A673 (cell line): ENCODE results near the gene PRUNE2. TPM values are rescaled to one million over a fixed set of nuclear protein-coding genes. Genes with fewer than 3 reads are reported as not detected.

Experiments
- BruUV-seq: library from RNA; stranded (reverse); fragments of 400-500 nt; replicated peaks from 2 replicates; lab custom pipeline; 2021; lab: Mats Ljungman, UMichigan
- CTCF ChIA-PET: fragments of 300-600 bp; sonication (Branson Sonifier 250); formaldehyde crosslinking; loops from one replicate; lab custom pipeline; 2022; ENCODE audit warnings: antibody characterized with exemption; lab: Charles Lee
- POLR2A ChIA-PET: fragments of 300-600 bp; sonication (Branson Sonifier 250); formaldehyde crosslinking; loops from one replicate; lab custom pipeline; 2022; ENCODE audit warnings: antibody characterized with exemption; ENCODE audit not compliant: low non-redundant PET; lab: Charles Lee
- DNase-seq: peaks from one replicate; pipeline ENCODE4 v3.0.0-alpha.2; 2015; ENCODE audit warnings: low spot score
- H3K27ac ChIP-seq: fragments of 200-600 bp; sonication (generic); 2 replicates; pipeline ENCODE4 v1.5.1; 2016; ENCODE audit warnings: mixed run types, low read depth, mild to moderate bottlenecking, mixed read lengths, antibody characterized with exemption, low read length; ENCODE audit not compliant: poor library complexity, severe bottlenecking
- H3K27me3 ChIP-seq: fragments of 200-600 bp; sonication (generic); replicated peaks from 2 replicates; pipeline ENCODE4 v1.6.1; 2017; ENCODE audit warnings: mixed run types, low read depth, mild to moderate bottlenecking, mixed read lengths, antibody characterized with exemption, low read length; ENCODE audit not compliant: insufficient read depth, poor library complexity
- H3K36me3 ChIP-seq: fragments of 200-600 bp; sonication (generic); 2 replicates; pipeline ENCODE4 v1.6.1; 2016; ENCODE audit warnings: mixed run types, mild to moderate bottlenecking, mixed read lengths, antibody characterized with exemption, low read length; ENCODE audit not compliant: insufficient read depth, poor library complexity, severe bottlenecking
- H3K4me1 ChIP-seq: fragments of 200-600 bp; sonication (generic); 2 replicates; pipeline ENCODE4 v1.6.1; 2017; ENCODE audit warnings: mixed run types, mild to moderate bottlenecking, mixed read lengths, antibody characterized with exemption, low read length; ENCODE audit not compliant: insufficient read depth, poor library complexity, severe bottlenecking
- H3K4me3 ChIP-seq: fragments of 200-600 bp; sonication (generic); 2 replicates; pipeline ENCODE4 v1.5.1; 2016; ENCODE audit warnings: low read depth, mixed run types, mild to moderate bottlenecking, mixed read lengths, low read length; ENCODE audit not compliant: poor library complexity, severe bottlenecking
- H3K9me3 ChIP-seq: fragments of 200-600 bp; sonication (generic); 2 replicates; pipeline ENCODE4 v1.6.1; 2016; ENCODE audit warnings: mixed run types, low read depth, mild to moderate bottlenecking, mixed read lengths, antibody characterized with exemption, low read length; ENCODE audit not compliant: poor library complexity, severe bottlenecking
- CTCF ChIP-seq: fragments of 300-800, 200-600 bp; sonication (generic); conservative IDR thresholded peaks from 2 replicates; pipeline ENCODE4 v1.5.1; 2017; ENCODE audit warnings: low read depth, mild to moderate bottlenecking, antibody characterized with exemption, low read length, moderate library complexity, mixed read lengths
- EZH2 ChIP-seq: fragments of 200-600 bp; sonication (generic); IDR thresholded peaks from 2 replicates; pipeline ENCODE4 v1.6.1; 2017; ENCODE audit warnings: borderline replicate concordance, low read depth, mild to moderate bottlenecking, mixed read lengths, antibody characterized with exemption, low read length; ENCODE audit not compliant: poor library complexity, severe bottlenecking
- intact Hi-C: fragments of 100-400 bp; cut with micrococcal nuclease; formaldehyde crosslinking; loops from one replicate; pipeline ENCODE4 v1.10.0; 2022; ENCODE audit not compliant: unreplicated experiment
- total RNA-seq: library from RNA; stranded (reverse); gene quantifications from 2 replicates; pipeline ENCODE4 v1.2.3, GENCODE V29; 2021

PRUNE2 gene
- total RNA-seq, 1 experiment from 2014 or later: not detected

GRCh38 chr9:76887951-76888350, 18.0 kb downstream of the PRUNE2 start:
- peaks cover 11% of the 10 kb centered on the region for H3K27me3 ChIP-seq
- no TSS peak for BruUV-seq
- ChIA-PET POLR2A (no interaction called here), CTCF (no interaction called here)
- TF ChIP-seq CTCF (no peak), EZH2 (no peak)
- H3K27ac ChIP-seq: no peak overlapping the region
- no peak overlapping the region for H3K4me3 ChIP-seq
- no peaks in the 10 kb centered on the region for H3K9me3 ChIP-seq
- H3K4me1 ChIP-seq: no peaks in the 10 kb centered on the region
- H3K36me3 ChIP-seq: no peaks in the 10 kb centered on the region
- intact Hi-C loops: no loop called here
- no peak for DNase-seq

GRCh38 chr9:76887003-76887821, 18.7 kb downstream of the PRUNE2 start:
- CTCF ChIA-PET: no interaction called here
- no peak overlapping the region for H3K27ac ChIP-seq
- TF ChIP-seq CTCF: no peak
- no peak for TF ChIP-seq EZH2
- H3K4me1 ChIP-seq: no peaks in the 10 kb centered on the region
- intact Hi-C loops: no loop called here
- peaks cover 8% of the 10 kb centered on the region for H3K27me3 ChIP-seq
- H3K36me3 ChIP-seq: no peaks in the 10 kb centered on the region
- H3K9me3 ChIP-seq: no peaks in the 10 kb centered on the region
- BruUV-seq: no TSS peak
- DNase-seq: no peak
- POLR2A ChIA-PET: no interaction called here
- H3K4me3 ChIP-seq: no peak overlapping the region

GRCh38 chr9:76886318-76886717, 19.6 kb downstream of the PRUNE2 start:
- POLR2A ChIA-PET: no interaction called here

More at GRCh38 chr9:76886318-76886717, 19.6 kb downstream of the PRUNE2 start:
- Histone ChIP-seq H3K9me3 (no peaks in the 10 kb centered on the region), H3K27ac (no peak overlapping the region), H3K27me3 (peaks cover 2% of the 10 kb centered on the region), H3K36me3 (no peaks in the 10 kb centered on the region), H3K4me3 (no peak overlapping the region), H3K4me1 (no peaks in the 10 kb centered on the region)
- no peak for TF ChIP-seq EZH2
- no peak for TF ChIP-seq CTCF
- CTCF ChIA-PET: no interaction called here
- intact Hi-C loops: no loop called here
- no TSS peak for BruUV-seq
- DNase-seq: no peak
